OCI-M1 (cell line): ENCODE measurements around the gene NELFE.
A peak's percentile ranks its signal among the peaks of the same experiment; 100 is the strongest.
"Not testable (repeated sequence)": the region's sequence is repeated elsewhere in the genome, so short reads cannot be mapped to it uniquely, and the experiment has no call there.

Source experiments
- DNase-seq: peaks from one replicate; lab custom pipeline; 2025; lab: John Stamatoyannopoulos, UW

NELFE gene

DNA sequence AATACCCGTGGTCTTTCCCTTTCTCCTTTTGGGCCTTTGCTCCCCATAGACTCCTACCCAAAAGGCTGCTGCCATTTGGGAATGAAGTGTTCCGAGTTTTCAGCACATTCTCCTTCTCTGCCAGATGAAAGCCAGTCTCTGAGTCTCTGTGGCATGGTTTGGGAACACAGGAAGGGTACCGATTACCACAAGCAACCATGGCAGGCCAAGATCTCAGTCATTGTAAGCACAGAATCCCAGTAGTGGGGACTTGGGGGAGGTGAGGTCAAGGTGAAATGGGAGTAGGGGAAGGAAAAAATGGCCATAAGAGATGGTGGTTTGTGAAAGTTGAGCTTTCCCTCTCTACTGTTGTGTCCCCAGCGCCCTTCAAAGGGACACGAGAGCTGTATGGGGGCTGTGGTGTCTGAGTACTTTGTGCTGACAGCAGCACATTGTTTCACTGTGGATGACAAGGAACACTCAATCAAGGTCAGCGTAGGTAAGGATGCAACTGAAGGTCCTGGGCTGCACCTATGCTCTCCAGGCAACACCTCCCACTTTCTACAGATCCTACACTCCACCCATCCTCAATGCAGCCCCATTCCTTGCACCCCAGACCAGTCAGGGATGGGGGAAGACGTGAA is 8.7 kb downstream of the NELFE start:
- DNase-seq: no peak

DNA sequence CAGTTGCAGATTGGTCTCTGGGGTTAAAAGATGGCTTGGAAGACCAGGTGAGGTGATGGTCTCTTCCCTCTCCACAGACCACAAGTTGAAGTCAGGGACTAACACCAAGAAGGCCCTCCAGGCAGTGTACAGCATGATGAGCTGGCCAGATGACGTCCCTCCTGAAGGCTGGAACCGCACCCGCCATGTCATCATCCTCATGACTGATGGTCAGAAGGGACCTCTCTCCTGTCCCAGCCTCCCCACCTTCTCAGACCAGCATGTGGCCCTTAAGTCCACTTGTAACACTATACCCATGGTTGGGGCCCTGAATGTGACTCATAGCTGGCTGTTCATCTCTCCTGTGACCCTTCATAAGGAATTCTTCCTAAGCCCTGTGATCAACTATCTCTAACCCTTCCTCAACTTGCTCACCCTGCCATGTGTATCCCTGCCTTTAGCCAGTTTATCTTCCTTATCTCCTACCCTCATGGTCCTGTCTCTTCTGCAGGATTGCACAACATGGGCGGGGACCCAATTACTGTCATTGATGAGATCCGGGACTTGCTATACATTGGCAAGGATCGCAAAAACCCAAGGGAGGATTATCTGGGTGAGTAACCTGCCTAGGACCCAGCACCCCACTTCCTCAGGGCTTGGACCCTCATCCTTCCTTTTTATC is 9.9 kb downstream of the NELFE start:
- peak; percentile 59 for DNase-seq

DNA sequence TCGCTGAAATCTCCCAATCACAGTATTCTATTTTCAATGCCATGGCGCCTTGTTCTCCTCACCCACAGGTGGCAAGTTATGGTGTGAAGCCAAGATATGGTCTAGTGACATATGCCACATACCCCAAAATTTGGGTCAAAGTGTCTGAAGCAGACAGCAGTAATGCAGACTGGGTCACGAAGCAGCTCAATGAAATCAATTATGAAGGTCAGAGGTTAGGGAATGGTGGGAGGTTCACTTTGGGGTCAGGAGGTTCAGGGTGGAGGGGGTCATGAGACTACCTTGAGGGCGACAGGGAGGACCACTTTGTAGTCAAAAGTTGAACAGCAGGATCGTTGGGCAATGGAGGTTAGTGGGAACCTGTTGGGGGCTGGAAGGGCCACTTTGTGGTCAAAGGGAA is 10.5 kb downstream of the NELFE start:
- no peak for DNase-seq

DNA sequence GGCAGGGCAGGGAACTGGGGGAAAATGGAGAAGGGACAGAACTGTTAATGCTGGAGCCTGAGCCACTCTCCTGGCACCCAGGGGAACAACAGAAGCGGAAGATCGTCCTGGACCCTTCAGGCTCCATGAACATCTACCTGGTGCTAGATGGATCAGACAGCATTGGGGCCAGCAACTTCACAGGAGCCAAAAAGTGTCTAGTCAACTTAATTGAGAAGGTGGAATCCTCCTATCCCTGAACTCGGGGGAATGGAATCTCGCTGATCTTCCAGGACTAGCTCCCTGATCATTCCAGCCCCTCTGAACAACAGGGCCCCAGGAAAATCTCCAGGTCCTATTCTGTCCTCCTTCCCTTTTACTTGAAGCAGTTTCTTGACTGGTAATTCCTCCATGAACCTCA is 10.9 kb downstream of the NELFE start:
- DNase-seq: no peak

DNA sequence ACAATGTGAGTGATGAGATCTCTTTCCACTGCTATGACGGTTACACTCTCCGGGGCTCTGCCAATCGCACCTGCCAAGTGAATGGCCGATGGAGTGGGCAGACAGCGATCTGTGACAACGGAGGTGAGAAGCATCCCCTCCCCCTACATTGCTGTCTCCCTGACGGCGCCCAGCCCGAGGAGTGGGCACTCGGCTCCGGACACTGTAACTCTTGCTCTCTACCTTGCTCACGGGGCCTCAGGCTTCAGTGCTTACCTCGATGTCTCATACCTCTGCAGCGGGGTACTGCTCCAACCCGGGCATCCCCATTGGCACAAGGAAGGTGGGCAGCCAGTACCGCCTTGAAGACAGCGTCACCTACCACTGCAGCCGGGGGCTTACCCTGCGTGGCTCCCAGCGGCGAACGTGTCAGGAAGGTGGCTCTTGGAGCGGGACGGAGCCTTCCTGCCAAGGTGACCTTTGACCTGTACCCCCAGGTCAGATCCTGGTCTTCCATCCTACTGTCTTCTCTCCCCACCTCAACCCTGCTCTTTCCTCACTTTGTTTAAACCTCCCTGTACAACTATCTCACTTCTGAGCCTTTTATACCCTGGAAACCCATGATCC is 11.6 kb downstream of the NELFE start:
- no peak for DNase-seq

DNA sequence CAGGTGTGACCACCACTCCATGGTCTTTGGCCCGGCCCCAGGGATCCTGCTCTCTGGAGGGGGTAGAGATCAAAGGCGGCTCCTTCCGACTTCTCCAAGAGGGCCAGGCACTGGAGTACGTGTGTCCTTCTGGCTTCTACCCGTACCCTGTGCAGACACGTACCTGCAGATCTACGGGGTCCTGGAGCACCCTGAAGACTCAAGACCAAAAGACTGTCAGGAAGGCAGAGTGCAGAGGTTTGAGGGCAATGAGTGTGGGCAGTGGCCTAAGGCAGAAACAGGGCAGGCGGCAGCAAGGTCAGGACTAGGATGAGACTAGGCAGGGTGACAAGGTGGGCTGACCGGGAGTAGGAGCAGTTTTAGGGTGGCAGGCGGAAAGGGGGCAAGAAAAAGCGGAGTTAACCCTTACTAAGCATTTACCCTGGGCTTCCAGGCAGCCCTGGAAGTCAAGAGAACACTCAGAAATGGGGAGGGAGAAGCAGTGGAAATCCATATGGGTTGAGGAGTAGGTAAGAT is 12.3 kb downstream of the NELFE start:
- DNase-seq: no peak

DNA sequence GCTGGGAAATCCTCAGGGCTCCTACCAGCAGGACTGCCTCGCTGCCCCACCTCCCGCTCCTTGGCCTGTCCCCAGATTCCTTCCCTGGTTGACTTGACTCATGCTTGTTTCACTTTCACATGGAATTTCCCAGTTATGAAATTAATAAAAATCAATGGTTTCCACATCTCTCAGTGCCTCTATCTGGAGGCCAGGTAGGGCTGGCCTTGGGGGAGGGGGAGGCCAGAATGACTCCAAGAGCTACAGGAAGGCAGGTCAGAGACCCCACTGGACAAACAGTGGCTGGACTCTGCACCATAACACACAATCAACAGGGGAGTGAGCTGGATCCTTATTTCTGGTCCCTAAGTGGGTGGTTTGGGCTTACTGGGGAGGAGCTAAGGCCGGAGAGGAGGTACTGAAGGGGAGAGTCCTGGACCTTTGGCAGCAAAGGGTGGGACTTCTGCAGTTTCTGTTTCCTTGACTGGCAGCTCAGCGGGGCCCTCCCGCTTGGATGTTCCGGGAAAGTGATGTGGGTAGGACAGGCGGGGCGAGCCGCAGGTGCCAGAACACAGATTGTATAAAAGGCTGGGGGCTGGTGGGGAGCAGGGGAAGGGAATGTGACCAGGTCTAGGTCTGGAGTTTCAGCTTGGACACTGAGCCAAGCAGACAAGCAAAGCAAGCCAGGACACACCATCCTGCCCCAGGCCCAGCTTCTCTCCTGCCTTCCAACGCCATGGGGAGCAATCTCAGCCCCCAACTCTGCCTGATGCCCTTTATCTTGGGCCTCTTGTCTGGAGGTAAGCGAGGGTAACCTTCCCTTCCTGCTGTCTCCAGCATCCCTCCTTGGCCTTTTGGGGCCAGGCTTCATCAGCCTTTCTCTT is 13.0 kb downstream of the NELFE start, which contains the start of gene CFB:
Gene CFB, plus strand, starts transcription at position 589 of the 863 bp plus-strand sequence. Its CDS starts 127 bp downstream, at position 716.
- DNase-seq: peak; percentile 52

DNA sequence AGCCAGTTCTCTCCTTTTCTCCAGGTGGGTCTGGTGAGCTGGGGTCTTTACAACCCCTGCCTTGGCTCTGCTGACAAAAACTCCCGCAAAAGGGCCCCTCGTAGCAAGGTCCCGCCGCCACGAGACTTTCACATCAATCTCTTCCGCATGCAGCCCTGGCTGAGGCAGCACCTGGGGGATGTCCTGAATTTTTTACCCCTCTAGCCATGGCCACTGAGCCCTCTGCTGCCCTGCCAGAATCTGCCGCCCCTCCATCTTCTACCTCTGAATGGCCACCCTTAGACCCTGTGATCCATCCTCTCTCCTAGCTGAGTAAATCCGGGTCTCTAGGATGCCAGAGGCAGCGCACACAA is 13.6 kb downstream of the NELFE start:
- DNase-seq: no peak

DNA sequence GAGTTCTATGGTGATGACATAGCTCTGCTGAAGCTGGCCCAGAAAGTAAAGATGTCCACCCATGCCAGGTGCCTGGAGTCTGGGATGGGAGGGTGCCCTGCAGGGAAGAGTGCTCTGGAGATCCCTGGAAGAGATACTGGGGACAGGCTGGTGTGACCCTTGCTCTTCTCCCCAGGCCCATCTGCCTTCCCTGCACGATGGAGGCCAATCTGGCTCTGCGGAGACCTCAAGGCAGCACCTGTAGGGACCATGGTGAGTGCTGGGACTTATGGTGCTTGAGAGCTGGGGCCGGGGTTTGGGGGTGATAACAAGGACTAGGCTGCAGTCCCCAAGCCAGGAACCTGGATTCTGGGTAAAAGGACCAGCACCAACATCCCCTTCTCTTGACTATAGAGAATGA is 15.0 kb downstream of the NELFE start:
- DNase-seq: no peak

DNA sequence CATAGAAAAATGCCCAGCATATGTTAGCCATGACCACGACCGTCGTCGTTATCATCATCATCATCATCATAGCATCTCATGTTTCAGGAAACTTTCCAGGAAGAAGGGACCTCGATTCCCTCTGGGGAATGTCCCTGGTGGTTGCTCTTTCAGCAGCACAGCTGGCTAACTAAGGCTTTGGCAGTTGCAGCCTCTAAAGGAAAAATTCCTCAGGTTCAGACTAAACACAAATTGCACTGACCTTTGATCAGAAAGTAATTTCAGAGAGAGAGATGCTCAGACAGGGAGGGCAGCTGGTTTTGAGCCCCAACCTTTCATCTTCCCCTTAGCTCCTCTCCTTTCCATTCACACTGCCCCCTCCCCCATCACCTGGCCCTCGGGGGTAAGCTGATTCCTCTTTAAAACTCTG is 18.5 kb downstream of the NELFE start:
- no peak for DNase-seq

DNA sequence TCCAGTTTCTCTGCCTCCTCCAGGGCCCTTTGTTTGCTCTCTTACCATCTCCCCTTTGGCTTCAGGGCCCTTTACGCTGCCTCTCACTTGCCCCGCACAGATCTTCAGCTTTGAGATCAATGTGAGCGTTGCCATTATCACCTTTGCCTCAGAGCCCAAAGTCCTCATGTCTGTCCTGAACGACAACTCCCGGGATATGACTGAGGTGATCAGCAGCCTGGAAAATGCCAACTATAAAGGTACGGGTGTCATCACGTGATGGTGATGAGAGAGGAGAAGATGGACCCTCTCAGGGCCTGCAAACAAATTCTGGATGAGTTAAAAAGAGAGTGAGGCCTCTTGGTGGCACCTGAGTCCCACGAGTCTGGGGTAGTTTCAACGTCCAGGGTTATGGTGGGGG is 22.9 kb downstream of the NELFE start:
- no peak for DNase-seq

DNA sequence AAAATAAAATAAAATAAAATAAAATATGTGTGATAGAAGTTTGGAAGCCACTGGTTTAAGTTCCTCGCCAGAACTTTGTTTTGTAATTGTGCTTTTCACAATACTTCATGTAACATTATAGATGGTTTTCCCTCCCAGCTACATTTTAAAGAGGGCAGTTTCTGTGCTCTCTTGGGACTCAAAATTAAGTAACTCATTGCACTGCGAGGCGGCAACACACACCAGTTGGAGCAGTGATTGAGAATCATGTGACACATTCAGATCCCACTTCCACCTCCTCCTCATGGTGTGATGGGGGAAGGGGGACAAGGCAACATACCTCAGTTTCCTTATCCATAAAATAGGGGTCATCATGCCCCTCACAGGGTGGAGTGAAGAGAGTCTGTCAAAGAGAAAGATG is 23.8 kb downstream of the NELFE start:
- DNase-seq: no peak

DNA sequence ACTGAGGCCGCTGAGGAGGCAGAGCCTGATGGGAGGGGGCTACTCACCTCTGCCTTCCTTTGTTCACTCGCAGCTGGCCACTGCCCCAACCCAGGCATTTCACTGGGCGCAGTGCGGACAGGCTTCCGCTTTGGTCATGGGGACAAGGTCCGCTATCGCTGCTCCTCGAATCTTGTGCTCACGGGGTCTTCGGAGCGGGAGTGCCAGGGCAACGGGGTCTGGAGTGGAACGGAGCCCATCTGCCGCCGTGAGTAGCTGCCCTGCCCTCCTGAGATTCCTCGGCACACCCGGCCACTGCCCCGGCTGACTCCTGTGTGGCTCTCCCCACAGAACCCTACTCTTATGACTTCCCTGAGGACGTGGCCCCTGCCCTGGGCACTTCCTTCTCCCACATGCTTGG is 25.2 kb downstream of the NELFE start:
- no peak for DNase-seq

DNA sequence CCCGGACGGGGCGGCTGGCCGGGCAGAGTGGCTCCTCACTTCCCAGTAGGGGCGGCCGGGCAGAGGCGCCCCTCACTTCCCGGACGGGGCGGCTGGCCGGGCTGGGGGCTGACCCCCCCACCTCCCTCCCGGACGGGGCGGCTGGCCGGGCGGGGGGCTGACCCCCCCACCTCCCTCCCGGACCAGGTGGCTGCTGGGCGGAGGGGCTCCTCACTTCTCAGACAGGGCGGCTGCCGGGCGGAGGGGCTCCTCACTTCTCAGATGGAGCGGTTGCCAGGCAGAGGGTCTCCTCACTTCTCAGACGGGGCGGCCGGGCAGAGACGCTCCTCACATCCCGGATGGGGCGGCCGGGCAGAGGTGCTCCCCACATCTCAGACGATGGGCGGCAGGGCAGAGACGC is 26.6 kb downstream of the NELFE start:
- not testable (repeated sequence) for DNase-seq

DNA sequence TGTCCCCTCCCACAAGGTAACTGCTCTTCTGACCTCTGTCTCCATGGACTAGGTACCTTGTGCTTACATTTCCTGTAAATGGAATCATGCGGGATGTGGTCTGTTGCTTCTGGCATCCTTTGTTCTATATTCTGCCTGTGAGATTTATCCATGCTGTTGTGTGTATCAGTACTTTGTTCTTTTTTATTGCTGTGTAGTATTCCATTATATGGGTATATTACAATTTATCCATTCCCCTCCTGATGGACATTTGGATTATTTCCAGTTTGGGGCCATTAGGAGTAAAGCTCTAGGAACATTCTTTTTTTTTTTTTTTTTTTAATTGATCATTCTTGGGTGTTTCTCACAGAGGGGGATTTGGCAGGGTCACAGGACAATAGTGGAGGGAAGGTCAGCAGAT is 27.8 kb downstream of the NELFE start:
- no peak for DNase-seq

DNA sequence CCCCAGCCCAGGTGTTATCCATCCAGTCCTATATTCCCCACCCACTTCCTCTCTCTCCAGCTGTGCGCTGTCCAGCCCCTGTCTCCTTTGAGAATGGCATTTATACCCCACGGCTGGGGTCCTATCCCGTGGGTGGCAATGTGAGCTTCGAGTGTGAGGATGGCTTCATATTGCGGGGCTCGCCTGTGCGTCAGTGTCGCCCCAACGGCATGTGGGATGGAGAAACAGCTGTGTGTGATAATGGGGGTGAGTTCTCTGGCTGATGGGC is 30.2 kb downstream of the NELFE start:
- DNase-seq: no peak

DNA sequence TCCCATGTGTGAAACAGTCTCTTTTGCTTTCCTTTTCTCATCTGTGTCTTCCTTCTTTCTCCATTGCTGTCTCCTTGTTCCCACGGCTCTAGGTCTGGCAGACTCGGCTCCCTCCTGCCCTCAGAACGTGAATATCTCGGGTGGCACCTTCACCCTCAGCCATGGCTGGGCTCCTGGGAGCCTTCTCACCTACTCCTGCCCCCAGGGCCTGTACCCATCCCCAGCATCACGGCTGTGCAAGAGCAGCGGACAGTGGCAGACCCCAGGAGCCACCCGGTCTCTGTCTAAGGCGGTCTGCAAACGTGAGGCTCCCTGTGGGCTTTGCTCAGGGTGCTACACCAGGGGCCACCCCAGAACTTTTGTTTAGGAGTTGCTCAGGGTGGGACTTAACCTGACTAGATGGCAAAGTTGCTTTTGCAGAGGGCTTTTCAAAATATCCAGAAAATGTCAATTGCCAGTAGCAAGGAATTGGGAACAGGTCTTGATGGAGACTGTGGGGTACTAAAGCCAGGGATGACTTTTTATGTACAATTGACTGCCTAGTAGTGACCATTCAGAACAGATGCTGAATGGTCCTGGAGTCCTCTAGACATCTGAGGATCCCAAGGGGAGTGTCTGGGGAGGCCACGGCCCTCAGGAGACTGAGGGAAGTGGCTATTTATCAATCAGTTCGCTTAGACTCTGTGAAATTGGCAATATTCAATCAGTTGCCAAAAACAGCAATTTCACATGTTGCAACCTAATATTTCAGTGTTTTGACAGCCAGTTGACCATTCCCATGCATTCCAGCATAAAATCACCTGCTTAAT is 30.7 kb downstream of the NELFE start:
- no peak for DNase-seq

DNA sequence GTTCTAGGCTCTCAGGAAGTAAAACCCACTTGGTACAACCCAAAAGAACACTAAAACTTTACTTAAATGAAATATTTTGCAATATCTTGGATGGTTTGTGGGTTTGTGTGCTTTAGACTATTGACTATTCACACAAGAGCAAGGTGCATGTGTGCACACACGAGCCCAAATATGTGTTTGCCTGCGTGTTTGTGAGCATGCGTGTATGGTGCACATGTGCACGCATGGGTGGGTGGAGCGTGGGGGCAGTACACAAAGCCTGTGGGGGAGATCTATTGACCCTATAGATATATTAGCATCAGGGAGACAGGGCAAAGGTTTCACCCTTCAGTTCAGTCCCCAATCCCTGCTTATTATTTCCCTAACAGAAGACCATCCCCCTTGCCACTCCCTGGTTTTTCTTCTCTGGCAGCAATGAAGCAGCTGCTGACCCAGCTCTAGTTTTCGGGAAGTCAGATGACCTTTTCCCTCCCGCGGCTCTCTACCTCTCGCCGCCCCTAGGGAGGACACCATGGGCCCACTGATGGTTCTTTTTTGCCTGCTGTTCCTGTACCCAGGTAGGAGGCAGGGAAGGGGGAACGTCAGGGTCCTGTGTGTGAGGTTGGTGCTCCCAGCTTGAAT is 31.4 kb downstream of the NELFE start, which contains the start of gene C2:
Gene C2, plus strand, starts transcription at position 476 of the 621 bp plus-strand sequence. Its CDS starts 36 bp downstream, at position 512.
- peak; percentile 66 for DNase-seq

DNA sequence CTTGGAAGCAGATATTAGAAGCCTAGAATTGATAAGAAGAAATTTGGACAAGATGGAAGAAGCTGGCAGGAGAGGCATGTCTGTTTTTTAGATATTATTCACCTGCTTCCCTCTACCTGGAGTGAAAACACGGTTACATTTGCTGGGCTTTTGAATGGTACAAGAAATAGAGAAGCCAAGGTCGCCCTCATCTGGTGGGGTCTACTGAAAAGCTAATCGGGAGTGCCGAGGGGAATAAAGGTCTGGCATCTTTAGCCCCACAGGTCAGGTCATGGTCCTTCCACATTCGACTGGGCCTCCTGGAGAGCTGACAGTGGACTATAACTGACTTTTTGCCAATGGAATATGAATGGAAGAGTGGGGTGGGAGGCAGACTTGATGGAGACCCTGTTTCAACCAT is 35.8 kb downstream of the NELFE start:
- peak; percentile 76 for DNase-seq

DNA sequence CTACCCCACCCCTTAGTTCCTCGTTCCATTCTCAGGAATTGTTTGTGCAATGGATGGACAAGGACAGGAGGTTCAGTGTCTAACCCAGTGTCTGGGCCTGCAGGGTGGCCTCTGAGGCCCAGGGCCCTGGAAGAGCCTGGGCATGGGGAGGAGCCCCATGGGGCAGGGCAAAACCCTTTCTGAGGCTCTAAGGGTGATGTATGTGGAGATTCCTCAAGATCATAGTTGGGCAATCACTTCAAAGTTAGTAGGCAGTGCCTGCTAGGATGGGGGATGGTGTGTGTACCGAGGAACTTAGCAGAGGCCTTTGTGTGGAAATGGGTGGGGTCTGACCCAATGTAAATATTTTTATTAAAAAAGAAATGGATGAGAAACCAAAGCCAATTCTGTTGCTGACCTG is 38.0 kb downstream of the NELFE start:
- DNase-seq: no peak

DNA sequence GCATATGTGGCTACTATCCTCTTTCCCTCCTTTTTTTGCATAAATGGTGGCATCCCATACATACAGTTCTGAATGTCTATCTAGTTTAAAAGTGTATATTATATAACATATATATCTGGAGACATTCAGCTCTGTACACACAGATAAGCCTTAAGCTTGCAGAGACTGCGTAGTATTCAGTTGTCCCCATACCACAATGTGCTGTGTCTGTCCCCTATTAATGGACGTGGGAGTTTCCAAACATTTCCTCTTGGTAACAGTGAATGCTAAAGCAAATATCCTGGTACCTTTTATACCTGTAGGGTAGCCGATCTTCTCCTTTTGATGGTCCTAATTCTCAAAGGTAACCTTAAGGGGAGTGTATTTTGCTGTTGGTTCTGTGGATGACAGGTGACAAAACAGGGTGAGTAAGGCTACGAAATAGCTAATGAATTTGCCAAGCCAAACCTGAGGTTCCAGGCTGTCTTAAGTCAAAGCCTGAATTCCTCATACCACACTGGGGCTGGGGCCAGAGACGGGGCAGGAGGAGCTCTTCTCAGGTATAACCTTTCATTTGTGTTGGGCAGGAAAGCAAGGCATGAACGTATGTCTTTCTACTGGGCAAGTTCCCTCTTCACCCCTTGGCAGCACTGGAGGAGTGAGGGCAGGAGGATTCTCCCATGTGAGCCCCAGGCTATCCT is 39.0 kb downstream of the NELFE start:
- no peak for DNase-seq
